ENCODE data around the gene CAPS.

DNA sequence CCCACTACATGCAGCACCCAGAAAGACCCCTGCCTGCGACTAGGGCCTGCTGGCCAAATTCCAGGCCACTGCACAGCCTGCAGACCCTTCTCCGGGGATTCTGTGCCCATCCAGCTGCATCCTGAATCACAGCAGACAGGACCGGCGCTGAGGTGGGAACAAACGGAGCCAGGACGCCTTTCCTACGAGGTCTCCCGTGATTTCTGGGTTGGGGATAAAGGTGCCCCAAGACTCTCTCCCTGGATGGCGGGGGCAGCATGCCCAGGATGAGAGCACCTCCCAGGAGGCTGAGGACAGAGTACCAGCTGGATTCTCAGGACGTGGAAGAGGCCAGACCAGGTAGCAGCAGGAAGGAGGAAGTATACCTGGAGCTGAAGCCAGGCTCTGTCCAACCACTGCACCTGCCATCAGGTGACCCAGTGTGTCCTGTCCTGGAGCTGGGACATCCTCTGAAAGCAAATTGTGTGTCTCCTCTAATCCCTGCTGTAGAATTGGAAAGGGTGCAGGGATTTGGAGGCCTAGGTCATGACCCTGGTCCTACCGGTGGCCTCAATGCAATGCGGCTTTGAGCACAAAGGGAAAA lies 40.3 kb upstream of the CAPS start:
- TF ChIP-seq, protein P1, sequence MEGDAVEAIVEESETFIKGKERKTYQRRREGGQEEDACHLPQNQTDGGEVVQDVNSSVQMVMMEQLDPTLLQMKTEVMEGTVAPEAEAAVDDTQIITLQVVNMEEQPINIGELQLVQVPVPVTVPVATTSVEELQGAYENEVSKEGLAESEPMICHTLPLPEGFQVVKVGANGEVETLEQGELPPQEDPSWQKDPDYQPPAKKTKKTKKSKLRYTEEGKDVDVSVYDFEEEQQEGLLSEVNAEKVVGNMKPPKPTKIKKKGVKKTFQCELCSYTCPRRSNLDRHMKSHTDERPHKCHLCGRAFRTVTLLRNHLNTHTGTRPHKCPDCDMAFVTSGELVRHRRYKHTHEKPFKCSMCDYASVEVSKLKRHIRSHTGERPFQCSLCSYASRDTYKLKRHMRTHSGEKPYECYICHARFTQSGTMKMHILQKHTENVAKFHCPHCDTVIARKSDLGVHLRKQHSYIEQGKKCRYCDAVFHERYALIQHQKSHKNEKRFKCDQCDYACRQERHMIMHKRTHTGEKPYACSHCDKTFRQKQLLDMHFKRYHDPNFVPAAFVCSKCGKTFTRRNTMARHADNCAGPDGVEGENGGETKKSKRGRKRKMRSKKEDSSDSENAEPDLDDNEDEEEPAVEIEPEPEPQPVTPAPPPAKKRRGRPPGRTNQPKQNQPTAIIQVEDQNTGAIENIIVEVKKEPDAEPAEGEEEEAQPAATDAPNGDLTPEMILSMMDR (IDR thresholded peaks at IDR 0.05; ENCODE audit: borderline replicate concordance, extremely low read depth, low read length, poor library complexity, severe bottlenecking): no peak
- no peak for TF ChIP-seq EZH2 (IDR thresholded peaks at IDR 0.05; ENCODE audit: borderline replicate concordance, low read depth, low read length, severe bottlenecking)

Data from DND-41 (cell line).